ENCODE results near the gene LYSET.
"Not testable (repeated sequence)": the region's sequence is repeated elsewhere in the genome, so short reads cannot be mapped to it uniquely, and the experiment has no call there.

LYSET gene

DNA sequence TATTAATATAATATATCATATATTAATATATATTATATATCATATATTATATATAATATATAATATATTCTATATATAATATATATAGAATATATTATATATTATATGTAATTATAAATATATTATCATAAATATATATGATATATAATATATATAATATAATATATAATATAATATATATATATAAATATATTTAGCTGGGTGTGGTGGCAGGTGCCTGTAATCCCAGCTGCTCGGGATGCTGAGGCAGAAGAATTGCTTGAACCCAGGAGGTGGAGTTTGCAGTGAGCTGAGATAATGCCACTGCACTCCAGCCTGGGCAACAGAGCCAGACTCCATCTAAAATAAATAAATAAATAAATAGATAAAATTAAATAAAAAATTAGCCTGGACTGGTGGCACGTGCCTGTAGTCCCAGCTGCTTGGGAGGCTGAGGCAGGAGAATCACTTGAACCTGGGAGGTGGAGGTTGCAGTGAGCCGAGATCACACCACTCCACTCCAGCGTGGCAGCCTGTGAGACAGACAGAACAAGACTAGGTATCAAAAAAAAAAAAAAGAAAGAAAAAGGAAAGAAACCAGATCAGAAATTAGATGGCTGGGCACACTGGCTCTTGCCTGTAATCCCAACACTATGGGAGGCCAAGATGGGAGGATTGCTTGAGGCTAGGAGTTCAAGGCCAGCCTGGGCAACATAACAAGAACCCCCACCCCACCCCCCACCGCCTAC lies 25.3 kb upstream of the LYSET start:
- H3K36me3 Mint-ChIP-seq (ENCODE audit: low read depth); H3K4me1 Mint-ChIP-seq (ENCODE audit: low read depth); H3K27ac Mint-ChIP-seq; H3K9me3 Mint-ChIP-seq; H3K4me3 Mint-ChIP-seq; H3K27me3 Mint-ChIP-seq; DNase-seq: not testable (repeated sequence)

DNA sequence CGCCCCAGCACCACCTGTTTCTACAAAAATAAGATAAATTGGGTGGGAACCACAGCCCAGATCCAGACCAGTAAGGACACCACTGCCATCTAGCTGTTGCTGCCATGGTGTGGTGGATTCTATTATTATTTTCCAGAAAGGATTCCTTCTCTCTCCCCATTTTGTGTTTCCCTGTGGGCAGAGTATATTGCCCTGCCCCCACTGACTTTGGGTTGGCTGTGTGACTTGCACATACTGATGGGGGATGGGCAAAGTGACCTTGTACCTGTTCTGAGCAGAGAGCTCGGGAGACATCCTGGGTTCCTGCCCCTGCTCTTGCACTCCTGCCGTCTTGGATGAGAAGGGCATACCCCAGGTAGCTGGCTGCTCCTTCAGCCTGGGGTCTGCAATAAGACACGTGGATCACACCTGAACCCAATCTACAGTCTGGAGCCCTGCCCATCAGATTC lies 24.7 kb upstream of the LYSET start:
- no peak for DNase-seq
- H3K4me3 Mint-ChIP-seq: no peak overlapping the region
- H3K27me3 Mint-ChIP-seq: no peaks in the 10 kb centered on the region
- H3K9me3 Mint-ChIP-seq: no peaks in the 10 kb centered on the region
- H3K36me3 Mint-ChIP-seq (ENCODE audit: low read depth): no peaks in the 10 kb centered on the region
- H3K27ac Mint-ChIP-seq: no peak overlapping the region
- no peaks in the 10 kb centered on the region for H3K4me1 Mint-ChIP-seq (ENCODE audit: low read depth)

DNA sequence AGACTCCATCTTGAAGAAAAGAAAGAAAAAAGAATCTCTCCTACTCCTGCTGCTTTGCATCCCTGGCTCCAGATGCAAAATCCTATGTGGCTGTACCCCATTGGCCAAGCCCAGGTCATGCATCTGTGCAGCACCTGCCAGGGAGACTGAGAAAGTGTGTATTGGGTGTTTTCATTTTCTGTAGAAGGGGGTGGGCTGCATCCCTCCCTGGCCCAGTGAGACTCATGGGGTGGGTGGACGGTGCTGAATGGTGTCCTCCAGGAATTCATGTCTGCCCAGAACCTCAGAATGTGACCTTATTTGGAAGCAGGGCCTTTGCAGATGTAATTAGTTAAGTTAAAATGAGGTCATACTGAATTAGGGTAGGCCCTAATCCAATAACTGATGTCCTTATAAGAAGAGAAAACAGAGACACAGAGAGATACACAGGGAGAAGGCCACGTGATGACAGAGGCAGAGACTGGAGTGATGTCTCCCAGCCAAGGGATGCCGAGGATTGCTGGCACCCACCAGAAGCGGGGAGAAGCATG lies 23.6 kb upstream of the LYSET start:
- H3K27me3 Mint-ChIP-seq: no peaks in the 10 kb centered on the region
- H3K36me3 Mint-ChIP-seq (ENCODE audit: low read depth): no peaks in the 10 kb centered on the region
- no peaks in the 10 kb centered on the region for H3K9me3 Mint-ChIP-seq
- DNase-seq: no peak
- no peak overlapping the region for H3K4me3 Mint-ChIP-seq
- H3K4me1 Mint-ChIP-seq (ENCODE audit: low read depth): no peaks in the 10 kb centered on the region
- no peak overlapping the region for H3K27ac Mint-ChIP-seq

DNA sequence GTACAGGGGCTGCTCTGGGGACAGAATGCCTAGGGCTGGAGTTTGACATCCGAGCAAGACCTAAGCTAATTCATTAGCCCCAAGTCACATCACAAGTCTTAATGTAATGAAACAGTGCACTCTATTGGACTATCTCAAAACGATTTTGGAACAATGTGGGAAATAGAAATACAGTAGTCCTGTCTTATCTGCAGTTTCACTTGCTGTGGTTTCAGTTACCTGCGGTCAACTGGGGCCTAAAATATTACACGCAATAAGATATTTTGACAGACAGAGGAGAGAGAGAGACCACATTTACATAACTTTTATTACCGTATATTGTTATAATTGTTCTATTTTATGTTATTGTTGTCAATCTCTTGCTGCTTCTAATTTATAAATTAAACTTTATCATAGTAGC lies 21.6 kb upstream of the LYSET start:
- H3K27me3 Mint-ChIP-seq: no peaks in the 10 kb centered on the region
- H3K4me3 Mint-ChIP-seq: no peak overlapping the region
- H3K9me3 Mint-ChIP-seq: no peaks in the 10 kb centered on the region
- no peaks in the 10 kb centered on the region for H3K36me3 Mint-ChIP-seq (ENCODE audit: low read depth)
- DNase-seq: no peak
- H3K4me1 Mint-ChIP-seq (ENCODE audit: low read depth): no peaks in the 10 kb centered on the region
- no peak overlapping the region for H3K27ac Mint-ChIP-seq

DNA sequence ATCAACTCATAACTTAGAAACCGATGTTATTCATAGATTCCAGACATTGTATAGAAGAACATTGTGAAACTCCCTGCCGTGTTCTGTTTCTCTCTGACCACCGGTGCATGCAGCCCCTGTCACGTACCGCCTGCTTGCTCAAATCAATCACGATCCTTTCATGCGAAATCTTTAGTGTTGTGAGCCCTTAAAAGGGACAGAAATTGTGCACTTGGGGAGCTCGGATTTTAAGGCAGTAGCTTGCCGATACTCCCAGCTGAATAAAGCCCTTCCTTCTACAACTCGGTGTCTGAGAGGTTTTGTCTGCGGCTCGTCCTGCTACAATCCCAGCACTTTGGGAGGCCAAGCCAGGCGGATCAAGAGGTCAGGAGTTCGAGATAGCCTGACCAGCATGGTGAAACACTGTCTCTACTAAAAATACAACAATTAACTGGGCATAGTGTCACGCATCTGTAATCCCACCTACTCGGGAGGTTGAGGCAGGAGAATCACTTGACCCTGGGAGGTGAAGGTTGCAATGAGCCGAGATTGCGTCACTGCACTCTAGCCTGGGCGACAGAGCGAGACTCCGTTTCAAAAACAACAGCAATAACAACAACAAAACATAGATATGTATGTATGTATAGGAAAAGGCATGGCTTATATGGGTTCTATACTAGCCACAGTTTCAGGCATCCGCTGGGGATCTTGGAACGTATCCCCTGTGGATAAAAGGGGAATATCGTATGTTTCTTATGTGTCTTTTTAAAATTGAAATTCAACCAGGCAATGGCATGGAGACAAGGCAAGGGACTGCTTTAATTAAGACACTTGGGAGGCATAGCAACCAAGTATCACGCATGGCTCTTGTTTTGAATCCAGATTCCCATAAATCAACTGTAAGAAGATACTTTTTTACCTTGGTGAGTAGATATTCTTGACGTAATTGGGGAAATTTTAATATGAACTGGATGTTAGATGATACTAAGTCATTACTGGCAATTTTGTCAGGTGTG lies 19.5 kb upstream of the LYSET start:
- not testable (repeated sequence) for H3K27me3 Mint-ChIP-seq; H3K36me3 Mint-ChIP-seq (ENCODE audit: low read depth); H3K4me1 Mint-ChIP-seq (ENCODE audit: low read depth); DNase-seq; H3K4me3 Mint-ChIP-seq; H3K27ac Mint-ChIP-seq; H3K9me3 Mint-ChIP-seq

DNA sequence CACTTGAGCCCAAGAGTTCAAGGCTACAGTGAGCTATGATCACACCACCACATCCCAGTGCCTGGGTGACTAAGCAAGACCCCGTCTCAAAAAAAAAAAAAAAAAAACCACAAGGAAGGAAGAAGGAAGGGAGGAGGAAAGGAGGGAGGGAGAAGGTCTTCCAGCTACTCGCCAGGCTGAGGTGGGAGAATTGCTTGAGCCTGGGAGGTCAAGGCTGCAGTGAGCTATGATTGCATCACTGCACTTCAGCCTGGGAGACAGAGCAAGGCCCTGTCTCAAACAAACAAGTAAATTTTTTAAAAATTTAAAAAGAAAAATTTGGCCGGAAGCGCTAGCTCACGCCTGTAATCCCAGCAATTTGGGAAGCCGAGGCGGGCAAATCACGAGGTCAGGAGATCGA lies 16.5 kb upstream of the LYSET start:
- H3K9me3 Mint-ChIP-seq; H3K27ac Mint-ChIP-seq; H3K4me1 Mint-ChIP-seq (ENCODE audit: low read depth); DNase-seq; H3K27me3 Mint-ChIP-seq; H3K36me3 Mint-ChIP-seq (ENCODE audit: low read depth); H3K4me3 Mint-ChIP-seq: not testable (repeated sequence)

DNA sequence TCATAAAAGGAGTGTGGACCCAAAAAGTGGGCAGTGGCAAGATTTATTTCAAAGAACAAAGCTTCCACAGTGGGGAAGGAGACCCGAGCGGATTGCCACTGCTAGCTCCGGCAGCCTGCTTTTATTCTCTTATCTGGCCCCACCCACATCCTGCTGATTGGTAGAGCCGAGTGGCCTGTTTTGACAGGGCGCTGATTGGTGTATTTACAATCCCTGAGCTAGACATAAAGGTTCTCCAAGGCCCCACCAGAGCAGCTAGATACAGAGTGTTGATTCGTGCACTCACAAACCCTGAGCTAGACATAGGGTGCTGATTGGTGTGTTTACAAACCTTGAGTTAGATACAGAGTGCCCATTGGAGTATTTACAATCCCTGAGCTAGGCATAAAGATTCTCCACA lies 15.5 kb upstream of the LYSET start:
- not testable (repeated sequence) for H3K9me3 Mint-ChIP-seq; H3K4me3 Mint-ChIP-seq; H3K27me3 Mint-ChIP-seq; H3K27ac Mint-ChIP-seq; H3K36me3 Mint-ChIP-seq (ENCODE audit: low read depth); H3K4me1 Mint-ChIP-seq (ENCODE audit: low read depth); DNase-seq

DNA sequence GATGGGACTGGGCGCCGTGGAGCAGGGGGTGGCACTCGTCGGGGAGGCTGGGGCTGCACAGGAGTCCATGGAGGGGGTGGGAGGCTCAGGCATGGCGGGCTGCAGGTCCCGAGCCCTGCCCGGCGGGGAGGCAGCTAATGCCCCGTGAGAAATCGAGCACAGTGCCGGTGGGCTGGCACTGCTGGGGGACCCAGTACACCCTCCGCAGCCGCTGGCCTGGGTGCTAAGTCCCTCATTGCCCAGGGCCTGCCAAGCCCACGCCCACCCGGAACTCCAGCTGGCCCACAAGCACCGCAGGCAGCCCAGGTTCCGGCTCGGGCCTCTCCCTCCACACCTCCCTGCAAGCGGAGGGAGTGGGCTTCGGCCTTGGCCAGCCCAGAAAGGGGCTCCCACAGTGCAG lies 15.0 kb upstream of the LYSET start:
- H3K36me3 Mint-ChIP-seq (ENCODE audit: low read depth); H3K27ac Mint-ChIP-seq; H3K9me3 Mint-ChIP-seq; DNase-seq; H3K4me3 Mint-ChIP-seq; H3K4me1 Mint-ChIP-seq (ENCODE audit: low read depth); H3K27me3 Mint-ChIP-seq: not testable (repeated sequence)

DNA sequence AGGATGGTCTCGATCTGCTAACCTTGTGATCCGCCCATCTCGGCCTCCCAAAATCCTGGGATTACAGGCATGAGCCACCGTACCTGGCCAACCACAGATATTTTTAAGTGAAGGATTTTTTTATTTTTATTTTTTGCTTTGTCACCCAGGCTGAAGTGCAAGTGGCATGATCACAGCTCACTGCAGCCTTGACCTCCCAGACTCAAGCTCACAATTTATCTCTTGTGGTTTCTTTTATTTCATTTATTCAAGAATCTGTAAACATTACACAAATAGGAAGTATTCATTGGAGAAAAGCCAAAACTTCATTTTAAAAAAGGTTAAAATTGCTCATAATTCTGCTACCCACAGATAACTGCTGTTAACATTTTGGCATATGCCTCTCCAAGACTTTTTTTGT lies 13.7 kb upstream of the LYSET start:
- Mint-ChIP-seq H3K27ac (no peak overlapping the region), H3K27me3 (no peaks in the 10 kb centered on the region), H3K4me3 (no peak overlapping the region), H3K9me3 (no peaks in the 10 kb centered on the region), H3K4me1 (ENCODE audit: low read depth) (no peaks in the 10 kb centered on the region), H3K36me3 (ENCODE audit: low read depth) (no peaks in the 10 kb centered on the region)
- DNase-seq: no peak

DNA sequence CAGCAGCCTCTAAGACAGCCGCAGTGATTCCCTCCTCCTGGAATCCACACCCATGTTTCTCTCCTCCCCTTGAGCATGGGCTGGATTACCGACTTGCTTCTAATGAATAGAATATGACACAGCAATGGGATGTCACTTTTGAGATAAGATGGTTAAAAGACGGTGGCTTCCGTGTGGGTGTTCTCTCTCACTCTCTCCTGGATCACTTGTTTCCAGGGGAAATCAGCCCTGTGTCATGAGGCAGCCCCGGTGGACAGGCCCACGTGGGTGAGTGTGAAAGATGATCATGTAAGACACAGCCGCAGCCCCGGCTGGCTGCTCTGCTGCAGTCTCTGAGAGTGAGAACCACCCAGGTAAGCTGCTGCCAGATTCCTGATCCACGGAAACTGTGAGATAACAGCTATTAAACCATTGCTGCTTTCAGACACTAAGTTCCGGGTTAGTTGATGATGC lies 11.1 kb upstream of the LYSET start:
- Mint-ChIP-seq H3K4me1 (ENCODE audit: low read depth) (no peaks in the 10 kb centered on the region), H3K9me3 (no peaks in the 10 kb centered on the region), H3K27ac (no peak overlapping the region), H3K36me3 (ENCODE audit: low read depth) (no peaks in the 10 kb centered on the region), H3K4me3 (no peak overlapping the region), H3K27me3 (no peaks in the 10 kb centered on the region)
- no peak for DNase-seq

DNA sequence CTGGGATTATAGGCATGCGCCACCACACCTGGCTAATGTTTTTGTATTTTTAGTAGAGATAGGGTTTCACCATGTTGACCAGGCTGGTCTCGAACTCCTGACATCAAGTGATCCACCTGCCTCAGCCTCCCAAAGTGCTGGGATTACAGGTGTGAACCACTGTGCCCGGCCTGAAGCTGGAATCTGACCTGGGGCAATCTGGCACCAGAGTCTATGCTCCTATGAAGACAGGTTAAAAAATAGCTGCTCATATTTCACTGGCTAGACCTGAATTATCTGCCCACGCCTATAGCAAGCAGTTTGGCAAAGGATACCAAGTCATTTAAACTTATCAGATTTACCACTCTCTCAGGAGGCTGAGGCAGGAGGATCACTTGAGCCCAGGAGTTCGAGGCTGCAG lies 10.4 kb upstream of the LYSET start:
- H3K36me3 Mint-ChIP-seq (ENCODE audit: low read depth); DNase-seq; H3K4me3 Mint-ChIP-seq; H3K4me1 Mint-ChIP-seq (ENCODE audit: low read depth); H3K27me3 Mint-ChIP-seq; H3K9me3 Mint-ChIP-seq; H3K27ac Mint-ChIP-seq: not testable (repeated sequence)

DNA sequence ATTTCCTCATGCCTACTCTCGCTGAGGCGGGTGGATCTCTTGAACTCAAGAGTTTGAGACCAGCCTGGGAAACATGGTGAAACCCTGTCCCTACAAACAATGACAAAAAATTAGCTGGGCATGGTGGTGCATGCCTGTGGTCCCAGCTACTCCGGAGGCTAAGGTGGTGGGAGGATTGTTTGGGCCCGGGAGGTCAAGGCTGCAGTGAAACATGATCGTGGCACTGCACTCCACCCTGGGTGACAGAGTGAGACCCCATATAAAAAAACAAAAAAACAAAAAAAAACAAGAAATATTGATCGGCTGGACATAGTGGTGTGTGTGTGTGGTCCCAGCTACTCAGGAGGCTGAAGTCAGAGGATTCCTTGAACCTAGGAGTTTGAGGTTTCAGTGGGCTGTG lies 9.6 kb upstream of the LYSET start:
- Mint-ChIP-seq H3K27ac (no peak overlapping the region), H3K27me3 (no peaks in the 10 kb centered on the region), H3K36me3 (ENCODE audit: low read depth) (no peaks in the 10 kb centered on the region), H3K4me3 (no peak overlapping the region), H3K9me3 (no peaks in the 10 kb centered on the region), H3K4me1 (ENCODE audit: low read depth) (no peaks in the 10 kb centered on the region)
- DNase-seq: no peak

DNA sequence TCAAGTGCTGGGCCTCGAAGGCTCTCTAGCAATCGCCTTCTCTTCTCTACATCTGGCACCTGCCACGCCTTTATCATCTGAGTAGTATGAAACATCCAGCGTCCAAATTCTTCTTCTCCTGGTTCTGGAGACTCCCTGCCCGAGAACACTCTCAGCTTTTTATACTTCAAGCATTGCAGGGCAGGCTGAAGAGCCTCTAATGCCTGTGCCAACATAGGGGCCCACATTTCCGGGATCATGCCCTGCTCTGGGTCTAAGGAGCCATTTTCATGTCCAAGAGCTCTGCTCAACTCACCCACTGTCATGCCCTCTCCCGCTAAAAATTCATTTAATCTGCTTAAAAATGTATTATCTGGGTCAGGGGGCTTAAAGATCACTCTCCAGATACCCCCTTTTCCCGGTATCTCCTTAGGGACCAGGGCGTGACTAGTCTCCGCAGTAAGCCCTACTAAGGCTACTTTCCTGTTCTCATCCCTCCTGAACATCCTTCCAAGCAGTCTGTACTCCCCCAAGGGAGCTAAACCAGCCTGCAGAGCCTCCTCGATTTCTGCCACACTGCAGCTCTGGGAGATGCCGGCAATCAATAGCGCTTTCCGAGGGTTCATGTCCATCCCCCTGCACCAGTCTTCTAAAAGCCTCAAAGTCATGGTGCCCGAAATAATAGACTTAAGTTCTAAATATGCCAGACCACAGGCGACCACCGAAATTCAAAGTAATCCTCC lies 1.4 kb upstream of the LYSET start:
- Mint-ChIP-seq H3K27ac (peak overlapping the region; percentile 91), H3K27me3 (no peaks in the 10 kb centered on the region), H3K4me1 (ENCODE audit: low read depth) (peaks cover 47% of the 10 kb centered on the region), H3K36me3 (ENCODE audit: low read depth) (peaks cover 51% of the 10 kb centered on the region), H3K4me3 (peak overlapping the region; percentile 91), H3K9me3 (no peaks in the 10 kb centered on the region)
- DNase-seq: no peak

DNA sequence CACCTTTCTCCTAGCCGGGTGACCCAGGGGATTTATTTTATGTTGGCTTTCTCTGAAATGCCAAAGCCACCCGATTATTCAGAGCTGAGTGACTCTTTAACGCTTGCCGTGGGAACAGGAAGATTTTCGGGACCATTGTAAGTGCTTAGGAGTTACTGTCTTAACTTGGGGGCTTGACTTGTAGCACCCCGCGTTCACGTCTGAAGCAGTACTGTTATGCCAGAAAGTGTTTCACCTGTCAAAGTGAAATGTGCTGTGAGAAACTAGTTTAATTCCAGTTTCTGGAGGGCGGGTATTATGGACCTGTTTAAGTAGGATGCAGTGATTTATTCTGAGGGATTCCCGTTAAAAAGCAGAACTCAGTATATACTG lies 218 bp downstream of the LYSET start:
- H3K9me3 Mint-ChIP-seq: no peaks in the 10 kb centered on the region
- peak overlapping the region; percentile 94 for H3K27ac Mint-ChIP-seq
- H3K4me1 Mint-ChIP-seq (ENCODE audit: low read depth): peaks cover 52% of the 10 kb centered on the region
- peak overlapping the region; percentile 92 for H3K4me3 Mint-ChIP-seq
- no peak for DNase-seq
- no peaks in the 10 kb centered on the region for H3K27me3 Mint-ChIP-seq
- peaks cover 62% of the 10 kb centered on the region for H3K36me3 Mint-ChIP-seq (ENCODE audit: low read depth)
